Endothelial cell of hepatic sinusoid (primary cell): ENCODE measurements around the gene MAP3K12.

Experiments
- in situ Hi-C: cut with HindIII; loops from 2 replicates; pipeline ENCODE4 v1.10.0; 2017; ENCODE audit warnings: low sequenced_read_pairs

The MAP3K12 gene

DNA sequence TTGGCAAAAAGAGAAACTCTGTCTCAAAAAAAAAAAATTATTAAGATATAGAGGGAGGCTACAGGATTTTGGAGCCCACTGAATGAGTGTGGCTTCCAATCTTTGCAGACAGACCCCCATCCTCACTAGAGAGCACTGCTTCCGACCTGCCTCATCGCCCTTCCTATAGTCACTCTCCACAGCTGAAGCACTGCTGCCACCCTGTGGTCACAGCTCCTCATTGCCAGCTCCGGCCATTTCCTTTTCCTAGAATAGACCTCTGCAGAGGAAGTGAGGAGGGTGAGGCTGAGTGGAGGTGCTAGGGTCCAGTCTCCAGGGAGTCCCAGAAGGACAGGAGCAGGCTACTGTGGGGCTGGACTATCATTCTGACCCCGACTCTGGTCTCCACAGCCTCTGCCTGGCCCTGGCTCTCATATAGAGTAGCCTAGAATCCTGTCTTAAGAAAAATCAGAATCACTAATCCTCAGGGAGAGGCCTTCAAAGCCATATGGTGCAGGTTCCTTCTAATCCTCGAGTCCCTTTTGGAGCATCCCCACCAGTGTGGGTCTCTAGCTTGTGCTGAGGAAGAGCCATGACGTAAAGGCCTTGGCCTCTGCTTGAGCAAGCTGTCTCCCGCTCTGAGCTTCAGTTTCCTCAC, 9.4 kb upstream of the MAP3K12 start:
- in situ Hi-C loops: loop anchor here (10.0 kb wide), 1 partner anchor 164 kb away; no protein-coding TSS in a partner anchor

DNA sequence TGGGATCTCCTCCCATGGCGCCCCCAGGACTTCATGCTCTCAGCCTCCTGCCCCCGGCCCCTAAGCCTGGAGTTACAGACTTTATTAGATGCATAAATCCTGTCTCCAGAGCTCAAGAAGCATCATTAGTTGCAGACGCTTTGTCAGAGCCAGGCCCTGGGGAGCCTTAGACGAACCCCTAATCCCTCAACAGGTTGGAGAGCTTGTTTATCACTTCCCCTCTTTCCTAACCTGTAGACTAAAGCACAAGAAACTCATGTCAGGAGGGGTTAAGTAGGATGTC, 8.3 kb upstream of the MAP3K12 start:
- in situ Hi-C loops: loop anchor here (10.0 kb wide), 1 partner anchor 163 kb away; no protein-coding TSS in a partner anchor

DNA sequence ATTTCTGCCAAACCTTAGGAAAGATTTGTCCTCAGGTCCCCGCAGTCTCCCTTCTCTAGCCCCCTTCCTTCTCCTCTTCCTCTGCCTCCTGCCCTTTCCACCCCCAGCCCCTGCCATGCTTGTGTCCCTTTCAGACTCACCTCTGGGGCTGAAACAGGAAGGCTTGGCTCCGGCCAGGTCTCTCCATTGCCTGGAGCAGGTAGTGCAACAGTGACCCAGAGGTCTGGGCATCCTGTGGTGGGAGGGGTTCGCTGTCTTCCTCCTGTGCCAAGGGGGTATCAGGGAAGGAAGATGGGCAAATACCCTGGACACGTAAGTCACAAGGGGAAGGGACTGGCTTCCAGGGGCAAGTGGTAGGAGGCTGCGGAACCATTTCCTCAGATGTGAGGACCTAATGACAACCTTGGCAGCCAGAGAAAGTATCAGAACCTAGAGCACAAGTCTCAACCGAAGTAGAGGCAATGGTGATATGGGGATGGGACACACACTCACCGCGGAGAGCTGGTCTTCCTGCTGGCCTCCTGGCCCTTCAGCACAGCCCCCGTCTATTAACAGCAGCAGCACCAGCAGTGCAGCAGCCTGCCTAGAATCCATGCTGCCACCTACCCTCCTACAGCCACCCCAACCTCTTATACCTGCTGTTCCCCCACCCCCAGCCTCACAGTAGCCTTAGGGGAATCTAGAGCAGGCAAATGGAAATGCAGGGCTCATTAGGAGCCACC, 7.8 kb upstream of the MAP3K12 start, which contains the start of gene NPFF:
NPFF (minus strand) TSS at position 604 of the 722 bp plus-strand sequence; CDS start at position 594, 10 bp downstream.
- in situ Hi-C loops: loop anchor here (10.0 kb wide), 1 partner anchor 162 kb away; no protein-coding TSS in a partner anchor

DNA sequence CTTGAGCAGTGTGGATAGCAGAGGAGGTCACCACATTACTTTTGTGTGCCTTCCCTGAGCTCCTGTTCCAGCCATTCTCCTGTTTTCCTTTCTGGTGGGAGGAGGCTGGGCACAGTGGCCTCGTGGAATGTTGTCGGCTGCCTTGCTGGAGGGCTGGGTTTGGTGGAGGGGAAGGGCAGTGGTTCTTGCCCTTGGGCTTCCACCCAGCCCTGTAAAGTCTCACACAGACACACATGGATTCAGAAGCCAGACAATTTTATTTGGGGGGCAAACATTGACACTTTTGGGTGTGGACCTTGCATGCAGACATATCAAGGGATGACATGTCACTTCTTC, 7.2 kb upstream of the MAP3K12 start:
- in situ Hi-C loops: loop anchor here (10.0 kb wide), 1 partner anchor 162 kb away; no protein-coding TSS in a partner anchor

DNA sequence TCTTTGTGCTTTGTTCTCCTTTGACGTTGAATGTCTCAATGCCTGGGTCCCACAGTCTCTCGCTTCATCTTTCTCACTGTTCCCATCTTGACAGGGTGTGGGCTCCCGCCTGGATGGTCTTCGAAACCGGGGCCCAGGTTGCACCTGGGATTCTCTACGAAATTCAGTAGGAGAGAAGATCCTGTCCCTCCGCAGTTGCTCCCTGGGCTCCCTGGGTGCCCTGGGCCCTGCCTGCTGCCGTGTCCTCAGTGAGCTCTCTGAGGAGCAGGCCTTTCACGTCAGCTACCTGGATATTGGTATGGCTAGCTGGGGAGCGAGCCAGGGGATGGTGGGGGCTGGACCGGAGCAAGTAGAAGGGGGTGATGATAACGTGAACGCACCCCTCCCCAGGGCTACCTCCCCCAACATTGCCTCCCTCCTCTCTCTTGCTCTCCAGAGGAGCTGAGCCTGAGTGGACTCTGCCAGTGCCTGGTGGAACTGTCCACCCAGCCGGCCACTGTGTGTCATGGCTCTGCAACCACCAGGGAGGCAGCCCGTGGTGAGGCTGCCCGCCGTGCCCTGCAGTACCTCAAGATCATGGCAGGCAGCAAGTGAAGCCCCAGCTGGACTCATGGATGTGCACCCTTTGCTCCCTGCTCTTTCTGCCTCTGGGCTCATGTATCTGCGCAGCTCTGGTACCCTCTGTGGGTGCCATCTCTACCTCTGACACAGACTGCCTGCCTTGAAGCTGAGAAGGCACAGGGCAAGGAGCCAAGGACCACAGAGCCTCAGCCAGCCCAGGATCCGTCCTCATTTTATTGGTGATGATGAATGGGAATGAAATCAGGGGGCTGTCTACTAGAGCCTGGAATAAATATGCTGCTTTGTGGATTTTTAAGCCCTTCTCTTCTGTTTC, 6.5 kb upstream of the MAP3K12 start:
- in situ Hi-C loops: loop anchor here (10.0 kb wide), 1 partner anchor 161 kb away; no protein-coding TSS in a partner anchor

DNA sequence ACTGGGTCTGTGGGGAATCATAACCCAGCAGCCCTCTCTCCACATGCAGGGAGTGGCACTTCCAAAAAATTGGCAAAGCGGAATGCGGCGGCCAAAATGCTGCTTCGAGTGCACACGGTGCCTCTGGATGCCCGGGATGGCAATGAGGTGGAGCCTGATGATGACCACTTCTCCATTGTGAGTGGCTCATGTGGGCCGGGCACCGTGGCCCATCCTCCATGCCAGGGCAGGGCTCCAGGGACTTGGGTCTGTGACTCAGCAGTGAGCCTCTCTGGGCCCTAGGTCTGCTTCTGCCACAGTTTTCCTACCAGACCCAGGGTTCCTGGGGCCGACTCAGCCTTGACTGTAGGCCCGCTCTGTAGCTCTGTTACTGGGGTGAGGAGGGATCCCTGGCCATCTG, 5.8 kb upstream of the MAP3K12 start:
- in situ Hi-C loops: loop anchor here (10.0 kb wide), 1 partner anchor 160 kb away; no protein-coding TSS in a partner anchor

DNA sequence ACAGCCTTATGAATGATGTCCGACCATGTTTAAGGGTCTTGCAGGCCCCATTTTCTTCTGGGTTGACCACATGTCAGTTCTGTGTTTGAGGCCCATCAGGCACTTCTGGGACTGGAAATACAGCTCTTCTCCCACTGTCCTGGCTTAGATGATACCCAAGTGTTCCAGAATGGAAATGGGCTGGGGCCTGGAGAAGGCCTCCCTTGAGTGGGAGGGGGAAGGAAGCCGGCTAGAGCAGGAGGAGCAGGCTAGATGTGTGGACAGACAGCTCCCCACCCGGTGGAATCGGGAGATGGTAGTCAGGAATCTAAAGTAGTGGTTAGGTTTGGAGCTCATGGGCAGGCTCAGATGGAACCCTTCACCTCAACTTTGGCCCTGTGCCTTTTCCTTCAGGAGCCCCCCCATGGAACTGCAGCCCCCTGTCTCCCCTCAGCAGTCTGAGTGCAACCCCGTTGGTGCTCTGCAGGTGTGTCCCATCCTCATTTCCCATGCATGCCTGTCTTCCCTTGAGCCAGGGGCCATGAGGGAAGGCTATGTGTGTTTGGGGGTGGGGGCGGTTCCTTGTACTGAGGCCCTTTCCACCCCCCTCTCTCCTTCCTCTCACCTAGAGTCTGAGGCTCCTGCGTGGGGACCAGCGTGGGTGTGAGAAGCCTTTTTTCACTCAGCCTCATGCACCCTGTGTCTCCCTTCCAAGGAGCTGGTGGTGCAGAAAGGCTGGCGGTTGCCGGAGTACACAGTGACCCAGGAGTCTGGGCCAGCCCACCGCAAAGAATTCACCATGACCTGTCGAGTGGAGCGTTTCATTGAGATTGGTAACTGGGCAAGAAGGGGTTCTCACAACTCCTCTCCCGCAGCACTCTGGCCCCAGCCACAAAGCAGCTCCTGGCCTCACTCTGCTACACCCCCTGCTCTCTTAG, 5.0 kb upstream of the MAP3K12 start:
- in situ Hi-C loops: loop anchor here (10.0 kb wide), 1 partner anchor 159 kb away; no protein-coding TSS in a partner anchor

DNA sequence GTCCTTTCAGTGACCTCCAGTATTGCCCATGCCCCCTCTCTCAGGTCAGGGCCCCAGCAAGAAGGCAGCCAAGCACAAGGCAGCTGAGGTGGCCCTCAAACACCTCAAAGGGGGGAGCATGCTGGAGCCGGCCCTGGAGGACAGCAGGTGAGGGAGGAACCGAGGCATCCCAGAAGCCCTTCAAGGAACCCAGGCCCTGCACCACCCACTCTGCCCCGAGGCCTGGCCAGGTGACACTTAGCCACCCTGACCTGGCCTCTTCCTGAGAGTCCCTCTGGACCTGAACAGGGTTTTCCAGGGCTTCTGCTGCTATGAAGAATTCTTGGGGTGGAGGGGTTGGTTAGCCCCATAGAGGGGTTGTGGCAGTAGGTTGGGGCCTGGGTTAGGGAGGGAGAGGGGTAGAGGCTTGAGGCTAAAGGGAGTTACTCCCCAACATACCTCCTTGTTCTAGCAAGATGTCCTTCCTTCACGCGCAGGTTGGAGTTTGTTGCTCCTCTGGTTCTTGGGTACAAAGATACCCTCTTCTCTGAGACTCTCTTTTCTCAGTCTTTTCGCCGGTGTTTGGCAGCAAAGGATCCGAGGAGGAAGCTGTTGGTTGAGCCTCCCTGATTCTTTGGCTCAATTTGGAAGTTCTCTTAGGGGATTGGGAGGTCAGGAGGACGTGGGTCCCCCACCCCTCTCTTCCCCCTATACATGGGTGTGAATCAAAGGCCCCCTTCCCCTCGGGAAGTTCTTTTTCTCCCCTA, 3.9 kb upstream of the MAP3K12 start:
- in situ Hi-C loops: loop anchor here (10.0 kb wide), 1 partner anchor 158 kb away; no protein-coding TSS in a partner anchor

DNA sequence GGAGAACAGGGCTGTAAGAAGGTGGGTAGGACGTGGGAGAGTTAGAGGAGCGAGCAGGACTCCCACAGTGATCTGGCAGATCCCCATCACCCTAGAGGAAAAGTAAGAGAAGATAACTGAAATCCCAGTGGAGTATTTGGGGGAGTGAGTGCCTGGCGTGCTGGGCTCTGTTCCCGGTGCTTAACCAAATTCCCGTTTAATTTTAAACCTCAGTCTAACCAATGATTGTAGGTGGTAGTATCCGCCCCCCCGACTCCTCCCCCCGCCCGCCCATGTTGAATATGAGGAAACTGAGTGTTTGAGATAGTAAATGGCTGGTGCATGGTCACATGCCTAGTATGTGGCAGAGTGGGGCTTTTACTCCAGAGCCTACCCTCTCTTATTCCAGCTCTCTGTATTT, 3.1 kb upstream of the MAP3K12 start:
- in situ Hi-C loops: loop anchor here (10.0 kb wide), 1 partner anchor 158 kb away; no protein-coding TSS in a partner anchor

DNA sequence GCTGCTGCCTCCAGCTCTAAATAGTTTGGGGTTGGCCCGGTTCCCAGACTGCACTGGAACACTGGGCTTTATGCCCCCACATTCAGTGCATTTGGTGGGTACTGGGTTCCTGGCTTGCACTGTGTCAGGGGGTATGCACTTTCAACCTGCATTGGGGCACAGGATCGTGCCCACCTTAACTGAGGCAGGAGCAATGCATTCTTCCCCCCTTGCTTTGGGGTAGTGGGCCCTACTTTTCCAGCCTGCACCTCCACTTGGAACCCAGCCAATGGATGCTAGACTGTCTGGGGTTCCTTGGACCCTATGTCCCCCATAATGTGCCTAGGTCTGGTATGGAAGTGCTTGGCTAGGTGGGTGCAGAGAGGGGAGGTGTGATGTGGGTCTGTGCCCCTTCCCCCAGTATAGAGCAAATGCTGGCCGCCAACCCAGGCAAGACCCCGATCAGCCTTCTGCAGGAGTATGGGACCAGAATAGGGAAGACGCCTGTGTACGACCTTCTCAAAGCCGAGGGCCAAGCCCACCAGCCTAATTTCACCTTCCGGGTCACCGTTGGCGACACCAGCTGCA, 2.4 kb upstream of the MAP3K12 start:
- in situ Hi-C loops: loop anchor here (10.0 kb wide), 1 partner anchor 157 kb away; no protein-coding TSS in a partner anchor

DNA sequence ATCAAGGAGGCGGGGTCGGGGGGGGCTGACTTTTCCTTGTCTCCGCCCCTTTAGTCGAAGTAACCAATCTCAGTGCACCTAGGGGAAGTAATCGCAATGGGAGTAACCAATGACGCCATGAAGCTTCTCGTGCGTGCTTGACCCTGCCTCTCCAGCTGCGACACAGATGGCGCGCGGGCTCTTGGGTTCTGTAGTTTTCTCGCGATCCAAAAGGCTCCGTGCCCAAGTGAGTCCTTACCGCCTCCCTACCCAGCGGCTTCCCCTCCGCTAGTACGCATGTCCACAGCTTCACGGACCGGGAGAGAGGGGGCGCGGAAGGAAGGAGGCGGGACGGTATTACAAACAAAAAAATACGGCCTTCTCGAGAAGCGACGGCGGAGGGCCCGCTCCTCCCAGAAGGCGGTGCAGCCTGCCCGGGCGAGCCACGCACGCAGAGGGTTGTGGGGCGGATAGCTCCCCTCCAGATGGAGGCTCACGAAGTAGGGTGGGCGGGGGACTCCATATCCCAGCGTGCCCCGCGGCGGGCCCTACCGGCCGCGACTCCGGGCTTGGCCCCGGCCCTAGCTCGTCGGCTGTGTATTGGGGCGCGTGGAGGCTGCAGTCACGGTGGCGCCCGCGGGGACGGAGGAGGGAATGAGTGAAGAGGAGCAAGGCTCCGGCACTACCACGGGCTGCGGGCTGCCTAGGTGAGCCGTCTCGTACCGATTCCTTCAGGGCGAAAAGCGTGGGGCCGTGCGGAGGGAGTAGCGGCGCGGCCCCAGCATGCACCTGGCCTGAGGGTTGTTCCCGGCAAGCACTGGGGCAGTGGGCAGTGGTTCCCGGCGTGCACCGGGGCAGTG, 1.7 kb upstream of the MAP3K12 start, which contains the start of gene TARBP2:
TARBP2 (plus strand) TSS at position 508 of the 839 bp plus-strand sequence; CDS start at position 634, 126 bp downstream.
- in situ Hi-C loops: loop anchor here (10.0 kb wide), 1 partner anchor 156 kb away; no protein-coding TSS in a partner anchor

DNA sequence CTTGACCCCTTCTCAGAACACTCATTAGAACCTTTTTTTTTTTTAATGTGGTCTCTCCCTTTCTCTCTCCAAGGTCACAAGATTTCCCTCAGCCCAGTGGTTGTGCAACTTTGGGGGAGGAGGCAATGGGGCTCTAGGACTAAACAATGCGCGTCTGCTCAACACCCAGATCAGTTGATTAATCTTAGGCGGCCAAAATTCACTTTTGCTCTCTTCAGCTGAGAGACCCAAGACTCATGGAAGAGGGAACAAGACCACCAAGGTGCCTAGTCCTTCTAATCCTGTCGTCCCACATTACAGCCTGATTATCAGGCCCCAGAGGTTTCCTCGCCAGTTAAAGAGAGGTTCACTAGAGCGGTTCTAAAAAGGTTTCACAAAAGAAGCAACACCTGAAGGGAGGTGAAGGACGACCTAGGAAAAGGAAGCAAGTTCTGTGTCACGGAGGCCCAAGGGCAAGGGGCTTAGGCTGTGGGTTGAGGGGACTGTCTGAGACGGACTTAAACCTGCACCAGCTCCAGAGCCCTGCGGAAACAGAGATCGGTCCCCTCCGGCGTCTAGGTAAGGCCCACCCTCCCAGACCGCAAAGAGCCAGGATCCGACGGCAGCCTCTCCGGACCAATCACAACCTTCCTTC, 1.0 kb upstream of the MAP3K12 start:
- in situ Hi-C loops: loop anchor here (10.0 kb wide), 1 partner anchor 155 kb away; no protein-coding TSS in a partner anchor

DNA sequence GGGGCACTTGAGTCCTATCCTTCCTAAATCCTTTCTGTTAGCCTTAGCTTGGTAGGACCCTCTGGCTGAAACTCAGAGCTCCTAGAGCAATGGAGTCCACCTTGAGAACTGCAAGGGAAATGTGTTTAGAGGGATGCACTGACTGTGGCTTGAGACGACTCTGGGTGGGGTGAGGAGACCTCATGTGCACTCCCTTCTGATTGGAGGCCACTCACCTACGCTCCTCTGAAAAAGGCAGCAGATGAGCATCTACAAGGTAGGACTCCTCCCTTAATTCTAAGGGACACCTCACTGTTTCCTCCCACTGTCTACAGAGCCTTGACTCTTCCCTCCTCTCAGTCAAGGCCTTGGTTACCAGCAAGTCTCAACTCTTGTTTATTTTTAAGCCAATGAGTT, 1.0 kb downstream of the MAP3K12 start:
- in situ Hi-C loops: no loop called here

DNA sequence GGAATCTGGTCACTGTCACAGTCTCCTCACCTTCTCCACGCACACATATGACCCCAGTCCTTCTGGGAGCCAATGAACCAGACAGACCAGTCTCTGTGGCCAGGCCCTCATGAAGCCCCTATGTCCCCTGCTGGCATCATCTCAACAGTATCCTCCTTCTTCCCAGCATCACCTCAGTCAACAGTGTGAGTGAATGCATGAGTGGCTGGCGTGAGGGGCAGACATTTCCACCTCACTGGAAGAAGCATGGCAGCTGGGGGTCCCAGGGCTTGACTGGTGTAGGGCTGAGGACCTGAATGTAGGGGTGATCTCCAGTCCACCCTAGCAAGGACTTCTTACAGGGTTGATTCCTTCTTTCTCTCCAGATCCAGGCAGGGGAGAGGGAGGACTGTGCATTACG, 1.8 kb downstream of the MAP3K12 start:
- in situ Hi-C loops: no loop called here

DNA sequence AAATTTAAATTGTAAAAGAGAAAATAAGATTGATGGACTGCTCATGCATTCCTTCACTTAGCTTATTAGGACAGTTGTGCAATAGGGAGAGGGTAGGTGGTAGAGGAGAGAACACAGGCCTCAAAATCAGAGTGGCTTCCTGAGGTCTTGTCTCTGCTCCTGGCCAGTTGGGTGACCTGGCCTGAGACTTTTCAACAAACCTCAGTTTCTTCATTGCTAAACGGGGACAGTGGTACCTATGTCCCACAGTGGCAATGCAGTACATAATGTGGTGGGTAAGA, 2.6 kb downstream of the MAP3K12 start:
- in situ Hi-C loops: no loop called here

DNA sequence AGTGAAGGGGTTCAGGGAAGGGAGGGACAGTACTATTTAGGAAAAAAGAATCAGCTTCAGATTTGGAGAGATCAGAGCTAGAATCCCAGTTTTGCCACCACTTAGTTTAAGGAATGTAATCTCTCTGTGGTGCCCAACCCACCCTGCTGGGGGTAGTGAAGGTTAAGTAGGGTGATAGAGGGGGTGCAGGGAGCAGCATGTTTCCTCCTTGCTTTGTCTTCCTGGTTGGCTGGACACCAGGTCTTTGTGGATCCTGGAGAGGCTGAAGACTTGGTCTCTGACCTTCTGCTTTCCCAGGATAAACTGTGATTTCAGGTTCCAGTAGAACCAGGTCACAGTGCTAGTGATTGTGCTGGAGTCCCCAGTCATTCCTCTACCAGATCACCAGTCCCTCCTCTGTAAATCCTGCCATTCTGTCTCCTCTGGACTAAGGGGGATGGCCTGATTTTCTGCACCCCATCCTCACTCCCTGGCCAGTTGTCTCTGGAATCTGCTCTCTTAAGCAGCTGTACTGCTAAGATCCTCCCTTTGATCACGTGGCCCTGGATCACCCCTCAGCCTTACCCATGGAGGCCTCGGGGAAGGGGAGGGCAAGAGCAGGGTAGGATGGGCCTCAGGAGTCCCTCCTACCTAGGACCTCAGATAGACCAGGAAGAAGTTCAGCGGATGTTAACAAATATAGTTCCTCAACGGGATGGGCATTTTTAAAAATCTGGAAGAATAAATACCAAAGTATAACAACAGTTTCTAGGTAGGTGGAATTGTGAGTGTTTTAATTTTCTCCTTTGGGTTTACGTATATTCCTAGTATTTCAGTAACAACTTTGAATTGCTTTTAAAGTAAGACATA, 3.1 kb downstream of the MAP3K12 start:
- in situ Hi-C loops: no loop called here
